Endothelial cell of umbilical vein (primary cell): ENCODE results near the gene MED26. TPM values are rescaled to one million over a fixed set of nuclear protein-coding genes. Genes with fewer than 3 reads are reported as not detected.

Experiments used
- BruUV-seq: library from RNA; stranded (reverse); fragments of 400-500 nt; replicated peaks from 2 replicates; lab custom pipeline; 2021; lab: Mats Ljungman, UMichigan
- CTCF ChIA-PET: fragments of 300-600, 350-600 bp; sonication (Branson Sonifier 250); formaldehyde crosslinking; loops from one replicate; lab custom pipeline; 2021; ENCODE audit warnings: antibody characterized with exemption, inconsistent platforms; lab: Charles Lee
- POLR2A ChIA-PET: fragments of 300-600, 350-600 bp; sonication (Branson Sonifier 250); formaldehyde crosslinking; loops from one replicate; lab custom pipeline; 2021; ENCODE audit warnings: antibody characterized with exemption, inconsistent platforms; lab: Charles Lee
- DNase-seq: peaks from one replicate; pipeline ENCODE4 v3.0.0-alpha.2; 2011; ENCODE audit warnings: low read depth, low spot score
- FAIRE-seq: peaks from 2 replicates; lab custom pipeline; 2011; peaks lifted over from hg19 to GRCh38; lab: Jason Lieb, UNC
- H2AFZ ChIP-seq: 2 replicates; pipeline ENCODE4 v1.6.0; 2012; ENCODE audit warnings: low read depth, low read length, control low read depth, inconsistent platforms
- H3K27ac ChIP-seq: 2 replicates; pipeline ENCODE4 v1.5.1; 2011; ENCODE audit warnings: low read depth, mild to moderate bottlenecking, control low read depth, low read length, moderate library complexity; ENCODE audit not compliant: insufficient read depth
- H3K27me3 ChIP-seq, 2 experiments: 2 replicates each; pipeline versions ENCODE4 v1.6.0 to v1.6.1; 2011; ENCODE audit warnings: low read length in 2 of 2, mixed read lengths in 1 of 2; ENCODE audit not compliant: control insufficient read depth in 2 of 2, insufficient read depth in 2 of 2
- H3K36me3 ChIP-seq, 2 experiments: 2 replicates in 1 of 2; 3 replicates in 1 of 2; pipeline ENCODE4 v1.5.1; 2011; ENCODE audit warnings: low read length in 2 of 2, mild to moderate bottlenecking in 1 of 2, moderate library complexity in 1 of 2; ENCODE audit not compliant: control insufficient read depth in 2 of 2, insufficient read depth in 2 of 2; ENCODE audit errors: extremely low read depth in 1 of 2
- H3K4me1 ChIP-seq: 3 replicates; pipeline ENCODE4 v1.5.1; 2011; ENCODE audit warnings: mild to moderate bottlenecking, low read length; ENCODE audit not compliant: control insufficient read depth, insufficient read depth; ENCODE audit errors: extremely low read depth
- H3K4me2 ChIP-seq: 2 replicates; pipeline ENCODE4 v1.6.1; 2011; ENCODE audit warnings: low read length, control low read depth, mixed read lengths; ENCODE audit not compliant: insufficient read depth
- H3K4me3 ChIP-seq, 3 experiments: fragments of 200-600 bp in 1 of 3; sonication (generic), shearing (Covaris generic) in 1 of 3; replicated peaks in 1 of 3; 2 replicates each; pipeline ENCODE4 v1.5.1; 2011 to 2016; ENCODE audit warnings: control low read depth in 3 of 3, low read length in 3 of 3, mild to moderate bottlenecking in 2 of 3, inconsistent platforms in 1 of 3, low read depth in 1 of 3, moderate library complexity in 1 of 3; ENCODE audit not compliant: insufficient read depth in 1 of 3
- H3K79me2 ChIP-seq: 2 replicates; pipeline ENCODE4 v1.6.0; 2012; ENCODE audit warnings: low read length, inconsistent platforms; ENCODE audit not compliant: control insufficient read depth, insufficient read depth
- H3K9ac ChIP-seq: replicated peaks from 2 replicates; pipeline ENCODE3; 2011; ENCODE audit warnings: low read length, control low read depth; ENCODE audit not compliant: insufficient read depth; ENCODE audit errors: extremely low read depth
- H3K9me1 ChIP-seq: replicated peaks from 3 replicates; pipeline ENCODE4 v1.6.0; 2011; ENCODE audit warnings: mild to moderate bottlenecking, low read length; ENCODE audit not compliant: control insufficient read depth, insufficient read depth; ENCODE audit errors: extremely low read depth
- H3K9me3 ChIP-seq: replicated peaks from 2 replicates; pipeline ENCODE4 v1.5.1; 2012; ENCODE audit warnings: low read length, inconsistent platforms; ENCODE audit not compliant: control insufficient read depth, insufficient read depth
- H4K20me1 ChIP-seq: replicated peaks from 2 replicates; pipeline ENCODE3; 2011; ENCODE audit warnings: mild to moderate bottlenecking, low read length; ENCODE audit not compliant: control insufficient read depth, insufficient read depth; ENCODE audit errors: extremely low read depth
- EZH2 ChIP-seq: IDR thresholded peaks from 2 replicates; pipeline ENCODE4 v1.6.1; 2012; ENCODE audit warnings: borderline replicate concordance, low read depth, mild to moderate bottlenecking, moderate library complexity, low read length, inconsistent platforms; ENCODE audit not compliant: severe bottlenecking
- FOS ChIP-seq: IDR thresholded peaks from 2 replicates; pipeline ENCODE4 v1.6.1; 2011; ENCODE audit warnings: mild to moderate bottlenecking, low read length, moderate library complexity, borderline replicate concordance; ENCODE audit not compliant: insufficient read depth
- GATA2 ChIP-seq: IDR thresholded peaks from 2 replicates; pipeline ENCODE4 v1.7.0; 2011; ENCODE audit warnings: low read depth, mild to moderate bottlenecking, moderate library complexity, mixed read lengths, low read length; ENCODE audit not compliant: insufficient read length, insufficient read depth
- JUN ChIP-seq: IDR thresholded peaks from 2 replicates; pipeline ENCODE4 v1.6.1; 2011; ENCODE audit warnings: borderline replicate concordance, low read depth; ENCODE audit not compliant: insufficient read length, insufficient read depth
- MYC ChIP-seq: IDR thresholded peaks from one replicate; pipeline ENCODE4 v1.6.1; 2011; ENCODE audit warnings: mild to moderate bottlenecking, low read depth, low read length
- POLR2A ChIP-seq: IDR thresholded peaks from 2 replicates; pipeline ENCODE4 v1.6.1; 2012; ENCODE audit warnings: low read depth, mild to moderate bottlenecking, control low read depth, low read length
- POLR2AphosphoS5 ChIP-seq: IDR thresholded peaks from 2 replicates; pipeline ENCODE4 v1.6.1; 2012; ENCODE audit warnings: low read depth, mild to moderate bottlenecking, control low read depth, low read length, moderate library complexity; ENCODE audit not compliant: insufficient read depth
- dilution Hi-C: fragments of 300-500 bp; cut with MboI; formaldehyde crosslinking; loops from one replicate; pipeline ENCODE4 v1.15.0; 2019; ENCODE audit warnings: low sequenced_read_pairs; ENCODE audit not compliant: extremely low pct_ligation_motif_present
- intact Hi-C: fragments of 100-400 bp; cut with micrococcal nuclease; formaldehyde crosslinking; loops from one replicate; pipeline ENCODE4 v1.10.0; 2022
- polyA plus RNA-seq, 4 experiments: library from polyadenylated mRNA; depleted of rRNA in 3 of 4; stranded (reverse) in 3 of 4; unstranded in 1 of 4; fragments of >200 nt; gene quantifications; 2 replicates each; pipeline versions ENCODE4 v1.2.1 to v1.2.3, GENCODE V29; 2011 to 2012; ENCODE audit warnings: missing spikeins in 1 of 4
- total RNA-seq: library from RNA; stranded (reverse); gene quantifications from 2 replicates; pipeline ENCODE4 v1.2.3, GENCODE V29; 2021
- TF ChIP-seq, protein P1 (sequence below), 2 donors: IDR thresholded peaks; 1 replicate in 1 of 2; 2 replicates in 1 of 2; pipeline ENCODE4 v1.5.1; 2011; ENCODE audit warnings: low read length in 2 of 2, mild to moderate bottlenecking in 2 of 2, moderate library complexity in 2 of 2, control low read depth in 1 of 2, inconsistent platforms in 1 of 2, low read depth in 1 of 2; ENCODE audit not compliant: insufficient read depth in 1 of 2; ENCODE audit errors: extremely low read depth in 1 of 2

The MED26 gene
- total and polyA plus RNA-seq, 2 donors (not counting 3 experiments of a cell fraction or from before 2014, with no cell fraction given): 5.6 to 13.4 TPM

DNA sequence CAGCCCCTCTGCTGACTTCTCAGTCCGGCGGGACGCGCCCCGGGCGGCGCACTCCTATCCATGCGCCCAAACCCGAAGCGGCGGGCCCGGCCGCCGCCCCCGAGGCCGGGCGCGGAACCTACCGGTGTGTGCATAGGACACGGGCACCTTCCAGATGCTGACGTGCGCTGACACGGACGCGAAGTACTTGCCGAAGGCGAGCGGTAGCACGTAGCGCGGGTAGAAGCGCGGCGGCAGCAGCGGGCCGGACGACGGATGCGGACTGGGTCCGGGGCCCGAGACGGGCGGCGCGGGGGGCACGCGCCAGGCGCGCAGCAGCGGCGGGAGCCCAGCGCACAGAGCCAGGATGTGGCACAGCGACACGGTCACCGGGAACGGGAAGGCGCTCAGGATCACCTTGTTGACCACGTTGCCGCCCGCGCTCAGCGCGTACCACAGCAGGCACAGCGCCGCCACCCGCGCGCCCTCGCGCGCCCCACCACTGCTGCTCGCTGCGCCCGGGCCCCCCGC is 56.1 kb downstream of the MED26 start:
- dilution Hi-C loops: no loop called here
- Histone ChIP-seq H3K9ac (peak overlapping the region; percentile 64), H3K27ac (peak overlapping the region; percentile 73), H3K4me2 (peak overlapping the region; percentile 77), H3K36me3 (peaks cover 3 to 16% of the 10 kb centered on the region in 2 experiments), H3K9me1 (no peaks in the 10 kb centered on the region), H3K27me3 (no peaks in the 10 kb centered on the region), H4K20me1 (no peaks in the 10 kb centered on the region), H3K9me3 (no peaks in the 10 kb centered on the region), H2AFZ (peak overlapping the region; percentile 48), H3K4me3 (peak overlapping the region; percentile 54 to 73 (median 63)), H3K4me1 (peaks cover 16% of the 10 kb centered on the region), H3K79me2 (peaks cover 49% of the 10 kb centered on the region)
- TF ChIP-seq, protein P1, sequence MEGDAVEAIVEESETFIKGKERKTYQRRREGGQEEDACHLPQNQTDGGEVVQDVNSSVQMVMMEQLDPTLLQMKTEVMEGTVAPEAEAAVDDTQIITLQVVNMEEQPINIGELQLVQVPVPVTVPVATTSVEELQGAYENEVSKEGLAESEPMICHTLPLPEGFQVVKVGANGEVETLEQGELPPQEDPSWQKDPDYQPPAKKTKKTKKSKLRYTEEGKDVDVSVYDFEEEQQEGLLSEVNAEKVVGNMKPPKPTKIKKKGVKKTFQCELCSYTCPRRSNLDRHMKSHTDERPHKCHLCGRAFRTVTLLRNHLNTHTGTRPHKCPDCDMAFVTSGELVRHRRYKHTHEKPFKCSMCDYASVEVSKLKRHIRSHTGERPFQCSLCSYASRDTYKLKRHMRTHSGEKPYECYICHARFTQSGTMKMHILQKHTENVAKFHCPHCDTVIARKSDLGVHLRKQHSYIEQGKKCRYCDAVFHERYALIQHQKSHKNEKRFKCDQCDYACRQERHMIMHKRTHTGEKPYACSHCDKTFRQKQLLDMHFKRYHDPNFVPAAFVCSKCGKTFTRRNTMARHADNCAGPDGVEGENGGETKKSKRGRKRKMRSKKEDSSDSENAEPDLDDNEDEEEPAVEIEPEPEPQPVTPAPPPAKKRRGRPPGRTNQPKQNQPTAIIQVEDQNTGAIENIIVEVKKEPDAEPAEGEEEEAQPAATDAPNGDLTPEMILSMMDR (IDR thresholded peaks at IDR 0.05; ENCODE audit: extremely low read depth in 1 of 2, insufficient read depth in 1 of 2, low read depth in 1 of 2, low read length in 2 of 2): no peak
- TF ChIP-seq EZH2 (no peak), POLR2A (no peak), POLR2AphosphoS5 (no peak), GATA2 (no peak), FOS (no peak), JUN (no peak), MYC (no peak)
- DNase-seq: peak; percentile 46
- ChIA-PET POLR2A (no interaction called here), CTCF (interaction anchor here (2.4 kb wide), 1 partner anchor 13 kb away, joined by 7 read pairs; no protein-coding TSS in a partner anchor)
- intact Hi-C loops: loop anchor here (1.0 kb wide), 2 partner anchors 30 to 56 kb away; partner anchors contain the start of genes CHERP and MED26
- BruUV-seq: no TSS peak
- peak; percentile 24 for FAIRE-seq
